LHCN-M2 (cell line): ENCODE measurements around the gene PRKG1. TPM values are rescaled to one million over a fixed set of nuclear protein-coding genes. Genes with fewer than 3 reads are reported as not detected.
"Not testable (repeated sequence)": the region's sequence is repeated elsewhere in the genome, so short reads cannot be mapped to it uniquely, and the experiment has no call there.

ENCODE experiments used
- DNase-seq: peaks from one replicate; pipeline ENCODE4 v3.0.0-alpha.2; 2012; ENCODE audit warnings: low read depth
- total RNA-seq: library from RNA; depleted of rRNA; stranded (reverse); fragments of >200 nt; gene quantifications from 2 replicates; pipeline ENCODE4 v1.2.3, GENCODE V29; 2014

The PRKG1 gene
- total RNA-seq, 1 experiment from 2014 or later: 6.4 TPM

DNA sequence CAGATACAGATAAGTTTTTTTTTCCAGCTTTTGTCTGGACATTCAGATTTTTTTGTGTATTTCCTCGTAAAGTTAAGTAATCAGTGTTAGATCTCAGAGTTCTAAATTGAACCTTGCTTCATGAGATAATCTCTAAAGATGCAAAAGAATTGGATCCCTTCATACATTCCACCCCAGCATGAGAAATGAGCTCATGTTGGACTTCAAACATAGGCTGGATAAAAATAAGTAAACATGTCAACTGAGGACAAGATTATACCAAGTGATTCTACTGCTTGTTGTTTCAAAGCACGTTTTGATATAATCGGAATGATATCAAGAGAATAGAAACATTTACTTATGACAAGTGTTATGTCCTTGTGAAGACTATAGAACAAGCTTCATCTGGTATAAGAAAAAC is 1122.8 kb downstream of the PRKG1 start:
- no peak for DNase-seq

DNA sequence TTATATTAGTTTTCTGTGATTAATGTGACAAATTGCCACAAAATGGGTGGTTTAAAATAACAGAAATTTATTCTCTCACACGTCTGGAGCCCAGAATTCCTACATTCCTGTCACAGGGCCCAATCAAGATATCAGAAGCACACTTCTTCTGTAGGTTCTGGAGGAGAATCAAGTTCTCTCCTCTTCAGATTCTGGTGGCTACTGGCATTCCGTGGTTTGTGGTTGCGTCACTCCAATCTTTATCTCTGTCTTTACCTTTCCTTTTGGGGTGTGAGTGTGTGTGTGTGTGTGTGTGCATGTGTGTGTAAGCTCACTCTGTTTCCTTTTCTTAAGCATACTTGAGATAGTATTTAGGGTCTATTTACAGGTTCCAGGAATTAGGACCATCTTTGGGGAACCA is 1124.3 kb downstream of the PRKG1 start:
- DNase-seq: no peak

DNA sequence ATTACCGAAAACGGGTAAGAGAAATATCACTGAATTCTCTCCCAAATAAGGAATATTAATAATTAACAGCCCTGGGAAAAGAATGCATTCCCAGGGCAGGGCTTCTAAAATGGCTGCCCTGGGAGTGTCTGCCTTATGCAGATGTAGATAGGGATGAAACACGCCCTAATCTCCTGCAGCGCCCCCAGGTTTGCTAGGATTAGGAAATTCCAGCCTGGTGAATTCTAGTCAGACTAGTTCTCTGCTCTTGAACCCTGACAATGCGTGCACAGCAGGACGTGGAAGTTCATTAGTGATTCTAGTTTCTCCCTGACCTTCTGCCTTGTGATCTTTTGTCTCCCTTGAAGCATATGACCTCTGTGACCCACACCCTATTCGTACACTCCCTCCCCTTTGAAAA is 1130.6 kb downstream of the PRKG1 start:
- not testable (repeated sequence) for DNase-seq

DNA sequence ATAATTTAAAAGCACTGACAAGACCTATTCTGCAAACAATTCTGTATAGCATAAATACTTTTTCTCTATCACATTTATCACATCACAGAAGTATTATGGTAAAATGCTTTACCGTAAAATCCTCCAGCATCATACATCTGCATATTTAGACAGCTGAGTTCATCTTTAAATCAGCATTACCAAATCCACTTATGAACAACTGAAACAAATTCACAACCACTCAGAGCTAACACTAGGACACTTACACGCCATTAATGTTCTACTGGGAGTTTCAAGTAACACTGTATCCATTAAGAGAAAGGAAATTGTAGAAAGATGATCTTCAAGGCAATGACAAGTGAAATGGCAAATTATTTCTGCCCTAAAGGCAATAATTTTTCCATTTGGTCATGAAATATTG is 1134.1 kb downstream of the PRKG1 start:
- DNase-seq: no peak

DNA sequence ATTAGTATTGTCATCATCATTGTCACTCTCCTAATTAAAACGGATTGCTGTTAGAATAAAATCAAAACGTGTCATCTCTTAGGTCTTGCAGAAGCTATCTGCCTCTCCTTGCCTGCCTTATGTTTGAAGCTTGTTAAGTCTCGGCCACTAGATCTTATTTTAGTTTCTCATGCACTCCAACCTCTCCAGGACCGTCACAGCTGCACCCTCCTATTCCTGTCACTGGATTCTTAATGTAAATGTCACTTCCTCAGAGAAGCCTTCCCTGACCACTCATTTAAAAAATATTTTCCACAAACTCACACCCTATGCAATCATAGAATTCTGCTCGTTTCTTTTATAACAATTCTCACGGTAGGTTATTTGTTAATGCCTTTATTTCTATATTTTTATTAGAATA is 1135.9 kb downstream of the PRKG1 start:
- no peak for DNase-seq

DNA sequence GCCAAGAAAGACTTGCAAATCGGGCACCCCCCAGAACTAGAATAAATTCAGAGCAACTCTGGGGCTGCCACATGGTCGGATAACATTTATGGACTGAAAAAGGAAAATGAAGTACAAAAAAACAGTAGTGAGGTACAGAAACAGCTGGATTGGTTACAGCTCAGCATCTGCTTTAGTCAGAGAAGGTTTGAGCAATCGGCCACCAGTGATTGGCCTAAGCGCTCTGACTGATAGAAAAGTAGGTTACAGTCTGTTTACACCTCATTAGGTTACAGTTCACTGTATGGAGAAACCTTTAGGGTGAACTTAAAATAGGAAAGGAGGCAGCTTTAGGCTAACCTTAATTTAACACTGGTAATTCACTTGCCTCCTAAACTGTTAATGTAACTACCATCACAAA is 1137.8 kb downstream of the PRKG1 start:
- peak; percentile 81 for DNase-seq

DNA sequence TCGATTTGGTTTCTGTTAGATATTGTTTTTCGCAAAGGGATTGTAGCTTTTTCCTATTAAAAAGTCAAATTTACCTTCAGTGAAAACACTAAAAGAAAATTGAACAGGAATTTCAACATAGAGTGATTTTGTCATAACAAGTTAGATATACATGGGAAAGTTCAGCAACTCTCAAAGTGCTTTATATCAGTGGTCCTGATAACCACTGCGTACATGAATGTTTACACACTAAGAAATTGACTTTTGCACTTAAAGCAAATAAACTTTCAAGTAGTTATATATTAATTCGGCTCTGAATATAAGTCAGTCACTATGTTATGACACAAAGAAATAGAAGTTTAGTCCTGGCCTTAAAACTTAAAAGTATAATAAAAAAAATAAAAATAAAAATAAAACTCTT is 1138.5 kb downstream of the PRKG1 start:
- no peak for DNase-seq

DNA sequence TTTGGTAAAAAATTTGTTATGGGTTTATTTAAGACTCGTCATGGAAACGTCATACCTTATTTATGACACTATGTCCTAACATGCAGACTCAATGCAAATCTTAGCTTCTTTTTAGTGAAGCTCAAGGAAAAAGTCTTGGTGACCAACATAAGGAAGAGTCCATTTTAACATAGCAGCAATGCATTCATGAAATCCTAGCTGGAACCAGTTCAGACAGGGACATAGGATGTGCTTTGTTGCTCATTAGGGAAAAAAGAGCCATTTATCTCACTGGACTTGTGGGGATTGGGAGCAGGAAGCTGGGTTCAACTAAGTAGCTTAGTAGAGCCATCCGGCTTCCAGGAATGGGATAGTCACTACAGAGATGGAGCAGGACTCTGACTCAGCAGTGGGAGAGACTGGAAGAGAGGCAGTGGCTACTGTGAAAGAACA is 1139.0 kb downstream of the PRKG1 start:
- DNase-seq: peak; percentile 90

DNA sequence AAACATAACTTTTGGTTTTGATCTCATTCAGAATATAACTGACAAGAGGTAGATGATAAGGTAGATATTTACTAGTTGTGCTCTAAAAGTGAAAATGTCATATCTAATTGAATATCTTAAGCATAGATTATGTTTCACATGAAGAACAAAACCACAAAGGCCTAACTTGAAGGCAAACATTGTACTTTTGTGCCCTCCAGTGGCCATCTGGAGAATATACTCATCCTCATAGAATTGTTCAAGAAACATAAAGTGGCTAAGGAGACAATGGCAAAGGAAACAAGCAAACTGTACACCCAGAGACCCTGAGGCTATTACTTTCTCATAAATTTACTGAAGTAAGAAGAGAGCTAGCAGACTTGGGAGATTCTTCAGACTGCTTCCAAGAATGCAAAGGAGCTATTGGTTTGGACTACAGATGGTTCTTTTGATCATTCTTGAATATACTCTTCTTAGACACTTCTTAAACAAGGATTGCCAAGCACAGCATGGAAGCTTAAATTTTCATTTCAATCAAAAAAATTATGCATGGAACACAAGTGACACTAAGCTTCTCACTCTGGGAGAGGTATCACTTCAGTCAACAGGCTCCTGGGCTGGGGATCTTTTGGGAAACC is 1141.6 kb downstream of the PRKG1 start:
- DNase-seq: peak; percentile 84

DNA sequence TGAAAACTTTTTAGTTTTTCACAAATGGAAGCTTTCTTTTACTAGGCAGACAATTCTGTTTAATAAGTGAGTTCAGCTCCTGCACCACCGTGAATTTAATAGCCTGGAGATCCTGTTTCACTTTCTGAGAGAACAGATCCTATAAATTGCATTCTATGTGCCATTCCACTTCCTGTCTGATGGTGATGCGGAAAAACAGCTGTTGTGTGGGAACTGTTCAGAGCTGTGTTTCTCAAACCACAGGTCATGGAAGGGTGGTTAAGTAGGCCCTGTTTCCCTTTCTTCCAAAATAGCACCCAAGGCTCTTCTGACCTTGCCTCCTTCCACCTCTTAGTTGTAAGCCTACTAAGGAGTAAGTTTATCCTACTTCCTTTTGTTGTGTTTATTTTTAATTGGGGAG is 1142.6 kb downstream of the PRKG1 start:
- peak; percentile 99 for DNase-seq

DNA sequence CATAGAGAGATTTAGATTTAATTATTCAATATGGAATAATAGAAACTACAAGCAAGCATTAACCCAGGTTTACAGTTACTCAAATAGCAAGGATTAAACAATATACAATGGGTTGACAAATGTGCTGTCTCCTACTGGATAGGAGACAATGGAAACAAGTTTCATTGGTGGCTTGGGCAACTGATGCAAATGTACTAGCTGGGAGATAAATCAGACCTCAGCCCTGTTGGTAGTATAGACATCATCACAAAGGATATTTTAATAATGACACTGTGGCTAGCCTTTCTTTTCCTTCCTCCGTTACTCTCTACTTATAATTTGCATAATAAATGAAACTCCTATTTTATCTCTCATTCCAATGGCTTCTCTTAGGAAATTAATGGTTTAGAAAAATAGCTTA is 1143.2 kb downstream of the PRKG1 start:
- DNase-seq: no peak

DNA sequence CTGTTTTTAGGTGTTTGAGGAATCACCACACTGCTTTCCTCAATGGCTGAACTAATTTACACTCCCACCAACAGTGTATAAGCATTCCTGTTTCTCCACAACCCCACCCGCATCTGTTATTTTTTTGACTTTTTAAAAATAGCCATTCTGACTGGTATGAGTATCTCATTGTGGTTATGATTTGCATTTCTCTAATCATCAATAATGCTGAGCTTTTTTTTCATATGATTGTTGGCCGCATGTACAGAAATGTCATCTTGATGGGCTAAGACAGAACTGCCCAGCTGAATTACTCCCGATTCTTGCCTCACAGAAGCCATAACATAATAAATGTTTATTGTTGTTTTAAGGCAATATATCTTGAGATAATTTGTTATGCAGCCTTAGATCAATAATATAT is 1146.7 kb downstream of the PRKG1 start:
- no peak for DNase-seq

DNA sequence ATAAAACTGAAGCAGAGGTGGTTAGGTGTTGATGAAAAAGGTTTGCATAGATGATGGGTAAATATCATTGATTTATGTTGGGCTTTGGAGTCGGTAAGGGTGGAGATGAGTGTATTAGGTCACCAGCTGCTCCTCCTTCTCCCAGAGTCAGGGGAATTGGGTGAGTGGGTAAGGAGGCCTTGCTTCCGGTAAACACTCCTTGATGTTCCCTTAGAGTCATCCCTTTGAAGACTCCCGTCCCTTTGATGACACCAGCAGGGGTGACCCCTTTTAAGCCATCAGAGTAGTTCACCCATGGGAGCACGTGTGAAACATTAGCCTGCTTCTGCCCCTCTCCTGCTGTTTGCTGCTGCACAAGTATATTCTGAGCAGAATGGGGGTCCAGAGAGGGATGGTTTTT is 1147.6 kb downstream of the PRKG1 start:
- no peak for DNase-seq

DNA sequence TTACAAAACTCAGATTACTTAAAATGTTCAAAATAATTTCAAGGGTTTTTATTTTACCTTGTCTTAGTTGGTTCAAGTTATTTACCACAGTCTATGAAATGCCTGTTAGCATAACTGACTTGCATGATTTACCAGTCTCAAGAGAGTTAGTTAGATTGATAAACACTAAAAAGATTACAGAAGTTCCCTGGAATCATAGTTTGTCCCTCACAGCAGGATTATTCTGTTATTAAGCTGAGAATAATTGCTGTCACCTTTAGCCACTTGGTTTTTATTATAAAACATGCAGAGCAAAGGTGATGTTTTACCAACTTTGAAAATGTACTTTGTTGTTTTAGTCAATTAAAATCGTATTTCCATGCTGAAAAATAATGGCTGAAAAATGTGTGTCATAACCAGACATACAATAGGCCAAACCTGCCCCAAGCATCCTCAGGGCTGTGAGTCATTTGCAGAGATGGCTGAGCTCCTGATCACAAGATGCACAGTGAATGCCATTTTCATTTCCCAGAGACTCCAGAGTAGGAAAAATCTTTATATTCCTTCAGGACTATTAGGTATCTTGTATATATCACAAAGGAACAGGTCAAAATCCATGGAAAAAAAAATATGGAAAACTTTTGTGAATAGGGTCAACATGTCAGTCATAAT is 1152.0 kb downstream of the PRKG1 start:
- DNase-seq: peak; percentile 73

DNA sequence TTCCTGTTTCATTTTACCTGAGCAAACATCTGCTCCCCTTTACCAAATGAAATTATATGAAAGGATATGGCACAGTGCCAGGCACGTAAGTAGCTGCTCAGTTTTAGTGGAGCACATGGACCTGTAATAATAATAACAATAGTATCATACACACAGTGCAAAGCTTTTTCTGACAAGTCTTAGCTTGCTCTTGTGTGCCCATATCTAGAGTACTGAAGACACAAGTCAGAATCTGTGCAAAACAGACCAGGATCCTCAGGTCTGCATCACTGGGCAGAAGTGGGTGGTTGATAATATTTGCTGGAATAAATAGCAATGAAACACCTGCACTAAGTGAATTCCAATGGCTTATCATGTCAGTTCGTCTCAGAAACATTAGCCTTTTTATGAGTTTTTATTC is 1154.3 kb downstream of the PRKG1 start:
- DNase-seq: no peak

DNA sequence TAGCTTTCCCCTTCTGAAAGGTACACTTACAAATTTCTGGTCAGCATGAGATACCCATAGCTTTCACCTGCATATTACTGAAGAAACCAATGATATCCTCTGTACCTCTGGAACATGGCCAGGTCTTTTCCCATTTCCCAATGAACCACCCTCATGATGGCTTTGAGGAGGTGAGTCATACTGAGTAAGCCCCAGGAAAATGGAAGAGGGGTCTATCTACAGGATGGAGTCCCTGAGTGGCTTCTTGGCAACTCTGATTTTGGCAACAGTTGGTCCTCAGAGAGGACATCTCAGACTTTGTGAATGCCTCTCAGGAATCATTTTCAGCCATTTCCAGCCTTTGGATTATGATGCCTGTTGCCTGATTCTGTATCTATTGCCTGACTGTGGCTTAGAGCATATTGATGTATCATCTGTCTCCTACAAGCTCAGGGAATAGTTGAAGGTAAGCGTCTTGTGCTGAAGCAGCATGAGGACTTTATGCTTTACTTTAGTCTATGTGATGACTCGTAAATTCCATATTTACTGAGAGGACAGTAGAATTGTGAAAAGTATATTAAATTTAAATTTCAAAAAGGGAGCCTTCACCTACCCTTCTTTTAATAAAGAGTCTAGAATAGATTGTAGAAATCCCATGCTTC is 1155.1 kb downstream of the PRKG1 start:
- DNase-seq: peak; percentile 73

DNA sequence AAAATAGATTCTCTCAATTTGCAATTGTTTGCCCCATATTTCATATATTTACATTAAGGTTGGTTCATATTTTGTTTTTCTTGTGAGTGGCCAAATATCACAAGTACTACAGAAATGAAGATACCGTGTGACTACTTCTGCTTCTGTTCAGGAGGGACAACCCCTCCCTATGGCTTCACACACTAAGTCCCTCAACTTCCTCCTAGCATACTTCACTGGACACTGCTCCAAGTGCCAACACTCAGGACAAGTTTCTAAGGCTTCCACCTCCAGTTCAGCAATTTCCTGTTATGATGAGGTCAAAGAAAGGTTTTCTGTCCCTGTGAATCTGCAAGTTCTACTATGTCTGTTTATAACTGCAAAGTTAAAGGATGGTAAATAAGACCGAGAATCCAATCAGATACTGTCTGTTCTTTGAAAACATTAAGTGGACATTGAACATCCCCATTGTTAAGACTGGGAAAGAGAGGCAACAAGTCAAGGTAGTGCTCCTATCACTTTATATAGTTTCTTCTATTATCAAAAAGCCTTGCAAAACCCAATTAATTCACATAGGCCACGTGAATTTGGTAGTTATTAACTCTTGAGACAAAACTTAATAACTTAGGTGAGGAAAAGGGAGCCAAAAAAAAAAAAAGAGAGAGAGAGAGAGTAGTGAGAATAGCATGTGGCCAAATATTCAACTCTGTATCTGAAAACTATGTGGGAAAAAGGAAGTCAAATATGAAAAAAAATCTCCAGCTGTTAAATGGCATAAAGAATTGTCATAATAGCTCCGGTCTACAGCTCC is 1158.5 kb downstream of the PRKG1 start:
- no peak for DNase-seq

DNA sequence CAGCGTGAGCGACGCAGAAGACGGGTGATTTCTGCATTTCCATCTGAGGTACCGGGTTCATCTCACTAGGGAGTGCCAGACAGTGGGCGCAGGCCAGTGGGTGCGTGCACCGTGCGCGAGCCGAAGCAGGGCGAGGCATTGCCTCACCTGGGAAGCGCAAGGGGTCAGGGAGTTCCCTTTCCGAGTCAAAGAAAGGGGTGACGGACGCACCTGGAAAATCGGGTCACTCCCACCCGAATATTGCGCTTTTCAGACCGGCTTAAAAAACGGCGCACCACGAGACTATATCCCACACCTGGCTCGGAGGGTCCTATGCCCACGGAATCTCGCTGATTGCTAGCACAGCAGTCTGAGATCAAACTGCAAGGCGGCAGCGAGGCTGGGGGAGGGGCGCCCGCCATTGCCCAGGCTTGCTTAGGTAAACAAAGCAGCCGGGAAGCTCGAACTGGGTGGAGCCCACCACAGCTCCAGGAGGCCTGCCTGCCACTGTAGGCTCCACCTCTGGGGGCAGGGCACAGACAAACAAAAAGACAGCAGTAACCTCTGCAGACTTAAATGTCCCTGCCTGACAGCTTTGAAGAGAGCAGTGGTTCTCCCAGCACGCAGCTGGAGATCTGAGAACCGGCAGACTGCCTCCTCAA is 1159.2 kb downstream of the PRKG1 start:
- DNase-seq: not testable (repeated sequence)

DNA sequence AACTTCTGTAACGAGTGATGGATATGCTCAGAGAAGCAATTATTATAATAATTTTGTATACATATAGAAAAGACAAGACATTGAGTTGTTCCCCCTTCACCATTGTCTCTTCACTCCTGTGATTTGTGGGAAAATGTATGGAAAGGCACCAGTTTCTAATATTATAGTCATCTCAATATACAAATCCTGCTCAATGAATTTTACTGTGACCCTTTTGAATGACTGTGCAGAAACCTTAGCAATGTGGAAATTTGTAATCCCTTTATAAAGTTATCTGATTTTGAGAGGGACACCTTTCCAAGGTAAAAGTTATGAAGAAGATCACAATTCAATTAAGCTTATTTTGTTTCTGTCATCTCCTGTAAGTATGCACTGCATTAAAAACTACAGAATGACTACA is 1165.5 kb downstream of the PRKG1 start:
- no peak for DNase-seq

DNA sequence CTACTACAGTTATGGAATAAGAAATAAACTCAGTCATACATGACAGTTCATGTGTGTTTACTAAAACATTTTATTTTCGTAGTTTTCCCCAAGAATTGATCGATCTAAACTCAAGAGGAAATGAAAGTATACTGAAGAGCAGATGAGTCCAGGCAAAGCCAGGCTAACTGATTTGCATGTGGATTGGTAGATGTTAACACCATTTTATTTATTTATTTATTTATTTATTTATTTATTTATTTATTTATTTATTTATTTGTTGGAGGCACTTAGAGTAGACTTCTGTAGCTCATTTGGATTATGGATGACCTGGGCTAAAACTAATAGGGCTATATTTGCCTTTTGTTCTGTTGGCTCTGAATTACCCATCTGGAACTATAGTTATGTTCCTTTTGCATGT is 1171.3 kb downstream of the PRKG1 start:
- DNase-seq: no peak

DNA sequence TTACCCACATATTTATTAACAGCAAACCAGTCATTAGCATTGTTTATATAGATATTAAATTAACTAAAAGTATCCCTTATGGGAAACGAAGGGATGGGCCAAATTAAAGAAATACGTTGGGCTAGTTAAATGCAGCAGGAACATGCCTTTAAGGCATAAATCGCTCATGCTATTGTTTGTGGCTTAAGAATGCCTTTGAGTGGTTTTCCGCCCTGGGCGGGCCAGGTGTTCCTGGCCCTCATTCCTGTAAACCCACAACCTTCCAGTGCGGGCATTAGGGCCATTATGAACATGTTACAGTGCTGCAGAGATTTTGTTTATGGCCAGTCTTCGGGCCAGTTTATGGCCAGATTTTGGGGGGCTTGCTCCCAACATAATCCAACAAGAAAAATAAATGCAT is 1173.6 kb downstream of the PRKG1 start:
- not testable (repeated sequence) for DNase-seq
